Stimulated activated CD4-positive, alpha-beta T cell treated with anti-CD3 and anti-CD28 coated beads, TNF-alpha, amount 100 ng/mL, for 24 hours (primary cell): ENCODE data around the gene RPL3.
"Not testable (repeated sequence)": the region's sequence is repeated elsewhere in the genome, so short reads cannot be mapped to it uniquely, and the experiment has no call there.

Source experiments
- DNase-seq, 3 experiments: peaks; one replicate each; pipeline ENCODE4 v3.0.0-alpha.2; 2020; ENCODE audit warnings: low read depth in 3 of 3

The RPL3 gene

GRCh38 chr22:39351689-39352214 is 32.3 kb upstream of the RPL3 start:
- DNase-seq, result no peak

GRCh38 chr22:39350757-39351688 is 31.6 kb upstream of the RPL3 start:
- no peak for DNase-seq

GRCh38 chr22:39349967-39350726 is 30.7 kb upstream of the RPL3 start, which contains the start of gene SYNGR1:
Gene SYNGR1 (plus strand): TSS chr22:39349991. CDS start chr22:39350011, 20 bp downstream.
- no peak for DNase-seq

- DNase-seq, result peak in 1 of 3 experiments; percentile 9
Measured at GRCh38 chr22:39349506-39349966, 30.1 kb upstream of the RPL3 start.

- DNase-seq, result no peak
Measured at GRCh38 chr22:39348909-39349505, 29.6 kb upstream of the RPL3 start.

- no peak for DNase-seq
Measured at GRCh38 chr22:39345231-39345630, 25.8 kb upstream of the RPL3 start.

- DNase-seq, result no peak
Measured at GRCh38 chr22:39344046-39344390, 24.6 kb upstream of the RPL3 start.

- DNase-seq, result peak in 2 of 3 experiments; percentile 18 to 38
Measured at GRCh38 chr22:39343259-39344045, 24.0 kb upstream of the RPL3 start.

- no peak for DNase-seq
Measured at GRCh38 chr22:39341179-39341578, 21.8 kb upstream of the RPL3 start.

- DNase-seq, result not testable (repeated sequence)
Measured at GRCh38 chr22:39339775-39340174, 20.4 kb upstream of the RPL3 start.

- no peak for DNase-seq
Measured at GRCh38 chr22:39336411-39336810, 17.0 kb upstream of the RPL3 start.

- DNase-seq, result no peak
Measured at GRCh38 chr22:39332441-39333064, 13.1 kb upstream of the RPL3 start.

GRCh38 chr22:39330553-39330952 is 11.1 kb upstream of the RPL3 start:
- DNase-seq, result not testable (repeated sequence)

- no peak for DNase-seq
Measured at GRCh38 chr22:39327995-39328754, 8.8 kb upstream of the RPL3 start.

GRCh38 chr22:39325392-39325932 is 6.0 kb upstream of the RPL3 start:
- DNase-seq, result no peak

GRCh38 chr22:39320616-39321029 is 1.2 kb upstream of the RPL3 start:
- not testable (repeated sequence) for DNase-seq

- DNase-seq, result no peak
Measured at GRCh38 chr22:39318507-39319283, 728 bp downstream of the RPL3 start.

- no peak for DNase-seq
Measured at GRCh38 chr22:39317775-39318506, 1.5 kb downstream of the RPL3 start.
